ENCODE results near the gene NT5C2.

- no peak for TF ChIP-seq ZNF512 (CRISPR knock-in tag; IDR thresholded peaks at IDR 0.05; ENCODE audit: borderline replicate concordance)
- TF ChIP-seq CTCF (IDR thresholded peaks at IDR 0.05), result no peak
- TF ChIP-seq NFYB (CRISPR knock-in tag; conservative IDR thresholded peaks at IDR 0.05; ENCODE audit: low read depth), result no peak
- no peak for TF ChIP-seq ZNF416 (CRISPR knock-in tag; IDR thresholded peaks at IDR 0.05)
- no peak for TF ChIP-seq SP1 (CRISPR knock-in tag; conservative IDR thresholded peaks at IDR 0.05)
- no peak for TF ChIP-seq CREM (CRISPR knock-in tag; IDR thresholded peaks at IDR 0.05)
Measured at GRCh38 chr10:103045961-103046360, 147.1 kb downstream of the NT5C2 start.
